Measurements from ENCODE around the gene SLC17A7. TPM values are rescaled to one million over a fixed set of nuclear protein-coding genes. Genes with fewer than 3 reads are reported as not detected.

Gene SLC17A7
- total and polyA plus RNA-seq, 9 of the 15 experiments (the other 6 are each of a cell fraction or from before 2014, with no cell fraction given) = 1.1 to 15.7 (median 2.4) TPM

GRCh38 chr19:49473868-49474541 lies 32.7 kb upstream of the SLC17A7 start, which contains the start of gene FLT3LG (continued):
- no peak for TF ChIP-seq TSC22D4 (tag; IDR thresholded peaks at IDR 0.05)
- TF ChIP-seq ATF6 (CRISPR knock-in tag; IDR thresholded peaks at IDR 0.05) = no peak
- no peak for TF ChIP-seq SMARCE1 (IDR thresholded peaks at IDR 0.05)
- no peak for TF ChIP-seq ZBTB1 (CRISPR knock-in tag; IDR thresholded peaks at IDR 0.05; ENCODE audit: borderline replicate concordance, low read depth)
- TF ChIP-seq TAF15 (IDR thresholded peaks at IDR 0.05; ENCODE audit: low read depth, low read length) = no peak
- TF ChIP-seq ZBTB49 (CRISPR knock-in tag; IDR thresholded peaks at IDR 0.05; ENCODE audit: borderline replicate concordance) = no peak
- TF ChIP-seq PHF21A (IDR thresholded peaks at IDR 0.05; ENCODE audit: borderline replicate concordance, low read depth) = no peak
- peak in 1 of 2 experiments; percentile 50; a peak in 2 of 4 replicates for TF ChIP-seq RCOR1 (IDR thresholded peaks at IDR 0.05; ENCODE audit: borderline replicate concordance in 1 of 2, low read depth in 2 of 2, low read length in 2 of 2)
- no peak for TF ChIP-seq KAT7 (CRISPR knock-in tag; IDR thresholded peaks at IDR 0.05; ENCODE audit: borderline replicate concordance)
- TF ChIP-seq STAT6 (CRISPR knock-in tag; IDR thresholded peaks at IDR 0.05) = no peak
- TF ChIP-seq ZNF511 (CRISPR knock-in tag; IDR thresholded peaks at IDR 0.05) = no peak
- TF ChIP-seq SMARCB1 (IDR thresholded peaks at IDR 0.05; ENCODE audit: insufficient read length, low read depth) = no peak
- TF ChIP-seq C11orf30 (IDR thresholded peaks at IDR 0.05; ENCODE audit: low read depth) = no peak
- 0 out of 2 replicates have a peak, but pooled peaks have one; percentile 29 for TF ChIP-seq TEAD4 (IDR thresholded peaks at IDR 0.05; ENCODE audit: low read length)
- no peak for TF ChIP-seq TEAD4 (CRISPR knock-in tag; IDR thresholded peaks at IDR 0.05; ENCODE audit: borderline replicate concordance)
- TF ChIP-seq CREM (IDR thresholded peaks at IDR 0.05; ENCODE audit: low read depth) = peak; percentile 69
- no peak for TF ChIP-seq KHSRP (IDR thresholded peaks at IDR 0.05)
- no peak for TF ChIP-seq BDP1 (IDR thresholded peaks at IDR 0.05; ENCODE audit: insufficient read depth, insufficient read length)
- peak; percentile 81 to 95 for TF ChIP-seq MAZ (CRISPR knock-in tag; conservative IDR thresholded peaks at IDR 0.05 in 1 of 2, IDR thresholded peaks at IDR 0.05 in 1 of 2)
- no peak for TF ChIP-seq DLX4 (CRISPR knock-in tag; IDR thresholded peaks at IDR 0.05)
